Stimulated activated naive CD8-positive, alpha-beta T cell treated with anti-CD3 and anti-CD28 coated beads, Interleukin-15, amount 100 ng/mL, for 72 hours (primary cell): ENCODE data around the gene TBATA.
"Not testable (repeated sequence)": the region's sequence is repeated elsewhere in the genome, so short reads cannot be mapped to it uniquely, and the experiment has no call there.

Experiments
- ATAC-seq: fragments of 150-1000 bp; cut with Tn5 transposase; 2 replicates; pipeline ENCODE4 v1.10.0; 2021; ENCODE audit warnings: mild to moderate bottlenecking, moderate library complexity
- DNase-seq, 2 donors: peaks; one replicate each; pipeline ENCODE4 v3.0.0; 2021 to 2022
- H3K27ac Mint-ChIP-seq, 2 donors: one replicate each; pipeline ENCODE4 v1.8.0; 2022; ENCODE audit warnings: mild to moderate bottlenecking in 2 of 2, mixed read lengths in 2 of 2, moderate library complexity in 2 of 2
- H3K27me3 Mint-ChIP-seq: one replicate; pipeline ENCODE4 v1.8.0; 2022; ENCODE audit warnings: mixed read lengths
- H3K4me1 Mint-ChIP-seq: one replicate; pipeline ENCODE4 v1.8.0; 2022; ENCODE audit warnings: mild to moderate bottlenecking, mixed read lengths
- H3K4me3 Mint-ChIP-seq, 2 donors: one replicate each; pipeline ENCODE4 v1.8.0; 2022; ENCODE audit warnings: mild to moderate bottlenecking in 2 of 2, mixed read lengths in 2 of 2, moderate library complexity in 1 of 2
- H3K9me3 Mint-ChIP-seq, 2 donors: one replicate each; pipeline ENCODE4 v1.8.0; 2022; ENCODE audit warnings: mixed read lengths in 2 of 2

Gene TBATA

DNA sequence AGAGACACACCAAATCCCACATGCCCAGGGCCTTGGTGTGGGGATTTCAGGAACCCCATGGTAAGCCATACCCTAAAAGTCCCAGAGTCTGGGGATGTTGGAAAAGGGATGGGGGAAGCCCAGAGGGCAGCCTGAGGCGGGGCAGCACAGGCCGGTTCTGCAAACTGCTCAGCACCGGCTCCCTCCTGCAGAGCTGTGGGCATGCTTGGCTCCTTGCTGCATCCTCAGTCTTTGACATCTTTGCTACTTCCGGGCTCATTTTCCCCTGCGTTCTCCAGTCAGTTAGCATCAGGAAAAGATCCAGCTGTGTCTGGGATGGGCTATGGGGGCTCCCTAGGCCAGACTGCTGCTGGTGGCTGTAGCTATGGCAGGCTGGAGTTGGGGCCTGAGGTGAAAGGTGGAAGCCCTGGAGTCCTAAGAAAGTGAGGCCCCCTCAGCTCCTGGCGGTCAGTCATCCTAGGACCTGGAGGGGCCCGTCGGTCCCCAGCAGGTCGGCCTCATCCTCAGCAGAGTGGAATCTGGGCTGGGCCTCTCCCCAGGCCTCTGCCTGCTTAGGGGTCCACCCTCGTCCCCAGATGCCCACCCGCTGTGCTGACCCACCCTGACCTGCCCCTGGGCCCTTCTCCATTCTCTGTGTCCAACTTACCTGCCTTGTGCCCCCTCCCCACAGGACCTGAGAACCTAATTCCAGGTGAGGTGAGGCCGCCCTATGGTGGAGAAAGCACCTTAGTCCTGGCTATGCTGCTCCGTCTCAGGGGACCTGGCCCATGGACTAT lies 9.3 kb downstream of the TBATA start:
- Mint-ChIP-seq H3K27ac (no peak overlapping the region), H3K27me3 (no peaks in the 10 kb centered on the region), H3K4me3 (no peak overlapping the region), H3K4me1 (no peaks in the 10 kb centered on the region), H3K9me3 (no peaks in the 10 kb centered on the region)
- ATAC-seq = no peak
- DNase-seq = no peak

DNA sequence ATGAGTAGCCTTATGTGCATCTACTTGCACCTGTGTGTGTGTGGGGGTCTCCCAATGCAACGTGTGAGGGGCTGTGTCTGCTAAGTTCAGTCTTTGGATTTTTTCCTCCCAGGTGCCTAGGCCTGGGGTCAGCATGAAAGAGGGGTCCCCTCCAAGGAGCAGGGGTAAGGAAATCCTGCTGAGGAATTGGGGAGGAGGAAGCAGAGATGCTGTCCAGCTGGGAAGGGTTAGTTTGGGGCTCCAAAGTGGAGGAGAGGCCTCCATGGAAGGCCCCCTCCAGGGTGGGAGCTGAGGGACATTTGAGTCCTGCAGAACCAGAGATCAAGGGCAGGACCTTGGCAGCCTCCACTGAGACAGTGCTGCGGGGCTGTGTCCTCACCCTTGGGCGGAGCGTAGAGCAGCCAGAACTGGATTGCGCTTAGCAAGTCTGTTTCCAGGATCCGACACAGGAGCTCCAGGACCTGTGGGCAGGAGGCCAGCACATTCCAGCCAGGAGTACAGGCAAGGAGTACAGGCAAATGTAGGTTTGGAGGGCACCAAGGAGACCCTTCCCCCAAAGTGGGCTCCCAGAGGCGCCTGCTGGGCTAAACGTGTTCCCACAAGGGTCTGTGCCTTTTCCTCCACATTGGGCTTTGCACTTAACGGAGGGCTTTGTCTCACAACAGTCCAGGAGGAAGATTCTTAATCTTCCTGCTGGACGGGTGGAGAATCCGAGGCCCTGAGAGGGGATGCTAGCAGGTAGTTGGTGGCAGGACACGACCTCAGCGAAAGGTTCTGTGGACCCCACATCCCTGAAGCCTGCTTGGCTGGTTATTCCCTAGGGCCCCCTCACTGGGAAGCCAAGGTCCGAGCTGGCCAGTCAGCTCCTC lies 10.1 kb downstream of the TBATA start:
- Mint-ChIP-seq H3K27me3 (no peaks in the 10 kb centered on the region), H3K4me3 (no peak overlapping the region), H3K4me1 (no peaks in the 10 kb centered on the region), H3K27ac (no peak overlapping the region), H3K9me3 (no peaks in the 10 kb centered on the region)
- ATAC-seq (no peak), DNase-seq (no peak)

- Mint-ChIP-seq H3K27ac (no peak overlapping the region), H3K9me3 (no peaks in the 10 kb centered on the region), H3K27me3 (no peaks in the 10 kb centered on the region), H3K4me3 (no peak overlapping the region), H3K4me1 (no peaks in the 10 kb centered on the region)
- DNase-seq (no peak), ATAC-seq (no peak)
Measured at GRCh38 chr10:70773965-70774809, 11.0 kb downstream of the TBATA start.

DNA sequence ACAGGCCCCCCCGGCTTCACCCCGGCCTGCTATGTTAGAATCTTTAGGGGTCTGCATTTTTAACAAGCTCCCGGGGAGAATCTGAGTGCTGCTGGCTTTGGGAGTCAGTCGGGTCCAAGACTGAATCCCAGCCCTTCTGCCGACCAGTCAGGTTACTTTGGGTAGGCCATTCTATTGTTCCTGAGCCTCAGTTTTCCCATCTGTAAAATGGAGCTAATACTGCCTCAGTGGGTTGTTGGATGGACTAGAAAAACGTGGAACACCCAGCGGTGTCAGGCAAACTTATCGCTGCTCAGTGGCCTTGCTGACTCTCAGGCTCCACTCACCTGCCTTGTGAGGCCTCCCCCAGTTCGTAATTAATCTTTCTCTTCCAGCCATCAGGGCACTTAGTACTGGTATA lies 11.7 kb downstream of the TBATA start:
- Mint-ChIP-seq H3K27ac (no peak overlapping the region), H3K27me3 (no peaks in the 10 kb centered on the region), H3K4me3 (no peak overlapping the region), H3K4me1 (no peaks in the 10 kb centered on the region), H3K9me3 (no peaks in the 10 kb centered on the region)
- DNase-seq (no peak), ATAC-seq (no peak)

DNA sequence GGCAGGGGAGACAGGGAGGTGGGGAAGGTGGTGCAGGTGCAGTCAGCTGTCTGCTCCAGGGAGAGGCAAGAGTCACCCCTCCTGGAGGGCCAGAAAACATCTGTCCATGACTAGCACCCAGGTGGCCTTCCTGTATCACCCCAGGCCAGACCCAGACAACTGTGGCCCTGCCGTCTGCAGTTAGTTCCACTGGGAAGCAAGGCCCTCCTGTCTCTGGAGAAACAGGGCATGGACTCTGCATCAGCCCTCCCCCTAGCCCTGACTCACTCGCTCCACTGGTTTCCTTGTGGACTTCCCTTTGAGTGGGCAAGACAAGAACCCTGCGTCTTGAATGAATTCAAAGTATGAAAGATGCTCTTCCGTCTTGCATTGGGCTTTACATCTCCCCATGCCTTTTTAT lies 12.6 kb downstream of the TBATA start:
- no peak for DNase-seq
- Mint-ChIP-seq H3K27me3 (no peaks in the 10 kb centered on the region), H3K27ac (peak overlapping the region in 1 of 2 donors; percentile 45), H3K9me3 (no peaks in the 10 kb centered on the region), H3K4me1 (no peaks in the 10 kb centered on the region), H3K4me3 (no peak overlapping the region)
- no peak for ATAC-seq

DNA sequence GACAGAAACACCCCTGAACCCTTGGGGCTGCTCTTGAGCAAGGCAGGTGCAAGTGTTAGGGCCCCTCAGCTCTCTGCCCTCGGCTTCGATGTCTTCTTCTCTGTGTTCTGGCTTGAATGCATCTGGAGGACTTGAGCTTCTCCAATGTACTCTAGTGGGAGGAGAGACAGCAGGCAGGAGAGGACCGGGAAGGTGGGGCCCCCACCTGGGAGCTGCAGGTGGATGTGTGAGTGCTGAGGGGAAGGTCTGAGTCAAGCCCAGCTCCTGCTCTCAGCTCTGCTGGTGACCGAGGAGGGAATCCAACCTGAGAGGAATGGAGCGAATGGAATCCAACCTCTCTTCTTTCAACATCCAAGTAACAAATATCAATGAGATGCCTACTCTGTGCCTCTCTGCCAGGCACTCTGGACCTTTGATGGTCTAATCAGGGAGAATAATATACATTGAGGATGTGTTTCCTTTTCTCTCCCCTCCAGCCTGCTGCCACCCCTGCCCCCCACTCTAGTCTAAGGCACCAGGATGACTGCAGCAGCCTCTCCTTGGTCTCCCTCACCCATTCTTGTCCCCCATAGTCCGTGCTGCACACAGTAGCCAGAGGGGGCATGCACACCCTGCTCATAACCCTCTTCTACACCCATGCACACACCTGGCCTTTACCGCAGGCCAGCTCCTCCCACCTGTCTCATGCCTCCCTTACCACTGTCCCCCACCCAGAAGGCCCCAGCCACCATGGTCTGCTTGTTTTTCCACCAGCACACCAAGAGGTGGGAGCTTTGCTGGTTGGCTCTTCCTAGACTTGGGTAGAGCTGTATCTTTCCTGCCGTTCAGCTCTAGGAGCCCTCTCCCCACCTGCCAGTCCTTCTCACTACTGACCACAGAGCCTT lies 13.6 kb downstream of the TBATA start:
- no peak for DNase-seq
- H3K27me3 Mint-ChIP-seq = no peaks in the 10 kb centered on the region

GRCh38 chr10:70770516-70770915 lies 14.7 kb downstream of the TBATA start:
- H3K27me3 Mint-ChIP-seq, DNase-seq, ATAC-seq, H3K9me3 Mint-ChIP-seq, H3K4me3 Mint-ChIP-seq, H3K27ac Mint-ChIP-seq, H3K4me1 Mint-ChIP-seq: not testable (repeated sequence)

More for the DNA sequence above, 13.6 kb downstream of the TBATA start:
- H3K27ac Mint-ChIP-seq = no peak overlapping the region
- no peaks in the 10 kb centered on the region for H3K9me3 Mint-ChIP-seq
- ATAC-seq = no peak
- no peaks in the 10 kb centered on the region for H3K4me1 Mint-ChIP-seq
- no peak overlapping the region for H3K4me3 Mint-ChIP-seq

GRCh38 chr10:70770001-70770400 lies 15.2 kb downstream of the TBATA start:
- no peak for DNase-seq
- ATAC-seq = no peak
- peaks cover 0 to 8% of the 10 kb centered on the region in 2 donors for H3K9me3 Mint-ChIP-seq
- H3K4me3 Mint-ChIP-seq = no peak overlapping the region
- no peaks in the 10 kb centered on the region for H3K4me1 Mint-ChIP-seq
- no peak overlapping the region for H3K27ac Mint-ChIP-seq
- H3K27me3 Mint-ChIP-seq = no peaks in the 10 kb centered on the region

DNA sequence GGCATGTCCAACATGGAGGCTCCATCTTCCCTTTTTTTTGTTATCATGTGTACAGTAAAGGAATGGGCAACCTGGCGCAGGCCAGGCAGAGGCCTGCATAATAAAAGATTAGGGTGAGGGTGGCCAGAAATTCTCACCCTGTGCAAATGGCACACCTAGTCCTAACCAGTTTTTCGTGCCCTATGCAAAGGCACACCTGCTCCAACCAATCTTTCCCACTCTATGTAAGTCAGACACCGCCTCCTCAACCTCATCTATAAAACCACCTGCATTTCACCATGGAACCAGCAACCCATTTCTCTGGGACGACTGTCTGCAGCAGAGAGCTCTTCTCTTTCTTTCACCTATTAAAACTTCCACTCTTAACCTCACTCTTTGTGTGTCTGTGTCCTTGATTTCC lies 16.1 kb downstream of the TBATA start:
- DNase-seq = no peak
- H3K27me3 Mint-ChIP-seq = no peaks in the 10 kb centered on the region
- ATAC-seq = no peak
- peaks cover 0 to 8% of the 10 kb centered on the region in 2 donors for H3K9me3 Mint-ChIP-seq
- H3K4me1 Mint-ChIP-seq = no peaks in the 10 kb centered on the region
- no peak overlapping the region for H3K27ac Mint-ChIP-seq
- H3K4me3 Mint-ChIP-seq = no peak overlapping the region

DNA sequence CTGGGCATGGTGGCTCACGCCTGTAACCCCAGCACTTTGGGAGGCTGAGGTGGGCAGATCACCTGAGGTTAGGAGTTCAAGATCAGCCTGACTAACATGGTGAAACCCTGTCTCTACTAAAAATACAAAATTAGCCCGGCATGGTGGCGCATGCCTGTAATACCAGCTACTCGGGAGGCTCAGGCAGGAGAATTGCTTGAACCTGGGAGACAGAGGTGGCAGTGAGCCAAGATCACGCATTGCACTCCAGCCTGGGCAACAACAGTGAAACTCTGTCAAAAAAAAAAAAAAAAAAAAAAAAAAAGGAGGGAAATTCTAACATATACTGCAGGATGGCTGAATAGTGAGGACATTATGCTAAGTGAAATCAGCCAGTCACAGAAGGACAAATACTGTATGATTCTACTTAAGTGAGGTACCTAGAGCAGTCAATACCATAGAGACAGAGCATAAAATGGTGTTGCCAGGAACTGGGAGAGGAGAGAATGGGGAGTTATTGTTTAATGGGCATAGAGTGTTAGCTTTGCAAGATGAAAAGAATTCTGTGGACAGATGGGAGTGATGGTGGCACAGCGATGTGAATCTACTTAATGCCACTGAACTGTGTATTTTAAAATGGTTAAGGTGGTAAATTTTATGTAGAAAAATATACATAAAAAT lies 17.0 kb downstream of the TBATA start:
- not testable (repeated sequence) for H3K4me3 Mint-ChIP-seq, H3K9me3 Mint-ChIP-seq, ATAC-seq, H3K27me3 Mint-ChIP-seq, H3K4me1 Mint-ChIP-seq, DNase-seq
- H3K27ac Mint-ChIP-seq = peak overlapping the region in 1 of 2 donors; percentile 48

GRCh38 chr10:70765794-70766594 lies 19.2 kb downstream of the TBATA start:
- no peak for ATAC-seq
- Mint-ChIP-seq H3K4me1 (no peaks in the 10 kb centered on the region), H3K27ac (no peak overlapping the region), H3K4me3 (no peak overlapping the region), H3K9me3 (peaks cover 0 to 8% of the 10 kb centered on the region in 2 donors), H3K27me3 (peaks cover under 1% of the 10 kb centered on the region)
- DNase-seq = no peak

GRCh38 chr10:70763567-70763966 lies 21.6 kb downstream of the TBATA start:
- ATAC-seq = no peak
- H3K9me3 Mint-ChIP-seq = peaks cover 0 to 8% of the 10 kb centered on the region in 2 donors
- peaks cover 8% of the 10 kb centered on the region for H3K27me3 Mint-ChIP-seq
- H3K4me3 Mint-ChIP-seq = no peak overlapping the region
- H3K27ac Mint-ChIP-seq = no peak overlapping the region
- H3K4me1 Mint-ChIP-seq = peaks cover 18% of the 10 kb centered on the region
- DNase-seq = no peak

- DNase-seq = no peak
- Mint-ChIP-seq H3K9me3 (peaks cover 0 to 8% of the 10 kb centered on the region in 2 donors), H3K4me3 (no peak overlapping the region), H3K27ac (no peak overlapping the region), H3K27me3 (peaks cover 8% of the 10 kb centered on the region), H3K4me1 (peaks cover 19% of the 10 kb centered on the region)
- no peak for ATAC-seq
Measured at GRCh38 chr10:70762441-70763175, 22.6 kb downstream of the TBATA start.
